Liver (tissue), 3 donors: ENCODE data around the gene C3orf18.

ENCODE experiments used
- CTCF ChIP-seq: fragments of 150-350 bp; IDR thresholded peaks from 2 replicates; pipeline ENCODE4 v1.5.1; 2017; ENCODE audit warnings: improper control_type of control experiment, low read depth, low read length; ENCODE audit not compliant: missing input control
- GABPA ChIP-seq, 2 donors: IDR thresholded peaks in 1 of 2; conservative IDR thresholded peaks in 1 of 2; 2 replicates each; pipeline ENCODE4 v1.6.1; 2016; ENCODE audit warnings: antibody characterized with exemption in 2 of 2, mild to moderate bottlenecking in 1 of 2, moderate library complexity in 1 of 2
- HNF4G ChIP-seq: IDR thresholded peaks from 2 replicates; pipeline ENCODE4 v1.6.1; 2016; ENCODE audit warnings: antibody characterized with exemption
- JUND ChIP-seq, 2 donors: IDR thresholded peaks; 2 replicates each; pipeline ENCODE4 v1.6.1; 2016; ENCODE audit warnings: antibody characterized with exemption in 2 of 2
- MAX ChIP-seq: IDR thresholded peaks from 2 replicates; pipeline ENCODE4 v1.6.1; 2016; ENCODE audit warnings: antibody characterized with exemption
- NR2F2 ChIP-seq: IDR thresholded peaks from 2 replicates; pipeline ENCODE4 v1.6.1; 2016; ENCODE audit warnings: antibody characterized with exemption
- RAD21 ChIP-seq, 2 donors: IDR thresholded peaks; 2 replicates each; pipeline ENCODE4 v1.6.1; 2016; ENCODE audit warnings: antibody characterized with exemption in 2 of 2, mild to moderate bottlenecking in 2 of 2
- RXRA ChIP-seq, 2 donors: IDR thresholded peaks; 2 replicates each; pipeline ENCODE4 v1.6.1; 2017 to 2018; ENCODE audit warnings: antibody characterized with exemption in 2 of 2, mild to moderate bottlenecking in 1 of 2
- TAF1 ChIP-seq: conservative IDR thresholded peaks from 2 replicates; pipeline ENCODE4 v1.6.1; 2016; ENCODE audit warnings: antibody characterized with exemption, mild to moderate bottlenecking
- donor health status: healthy.
- donor health status: healthy.

GRCh38 chr3:50591196-50591741 is 23.7 kb upstream of the C3orf18 start:
- no peak for TF ChIP-seq RAD21 (IDR thresholded peaks at IDR 0.05)
- TF ChIP-seq CTCF, result no peak
- no peak for TF ChIP-seq RXRA (IDR thresholded peaks at IDR 0.05)
- TF ChIP-seq MAX, result no peak
- TF ChIP-seq NR2F2, result no peak
- no peak for TF ChIP-seq TAF1
- TF ChIP-seq GABPA (IDR thresholded peaks at IDR 0.05 in 1 of 2, conservative IDR thresholded peaks at IDR 0.05 in 1 of 2), result no peak
- TF ChIP-seq HNF4G, result no peak
- TF ChIP-seq JUND (IDR thresholded peaks at IDR 0.05), result no peak
